Small intestine (tissue), 7 donors: ENCODE data around the gene SESN2. TPM values are rescaled to one million over a fixed set of nuclear protein-coding genes. Genes with fewer than 3 reads are reported as not detected.

Source experiments
- DNase-seq, 2 donors: peaks; one replicate each; pipeline versions ENCODE4 v3.0.0 to v3.0.0-alpha.2; 2013
- FAIRE-seq: peaks from 2 replicates; lab custom pipeline; 2012; peaks lifted over from hg19 to GRCh38; lab: Jason Lieb, UNC
- H3K27ac ChIP-seq, 3 donors: one replicate each; pipeline ENCODE4 v1.5.1; 2013; ENCODE audit warnings: low read length in 2 of 3, mild to moderate bottlenecking in 2 of 3, control low read depth in 1 of 3, inconsistent platforms in 1 of 3, low read depth in 1 of 3, moderate library complexity in 1 of 3
- H3K27me3 ChIP-seq, 3 donors: one replicate each; pipeline ENCODE4 v1.6.1; 2013; ENCODE audit warnings: low read length in 3 of 3, inconsistent platforms in 1 of 3; ENCODE audit not compliant: control insufficient read depth in 3 of 3, insufficient read depth in 3 of 3
- H3K36me3 ChIP-seq, 3 donors: one replicate each; pipeline ENCODE4 v1.6.1; 2013; ENCODE audit warnings: low read length in 3 of 3, inconsistent platforms in 1 of 3, low read depth in 1 of 3, mild to moderate bottlenecking in 1 of 3, moderate library complexity in 1 of 3; ENCODE audit not compliant: control insufficient read depth in 3 of 3, insufficient read depth in 2 of 3
- H3K4me1 ChIP-seq, 3 donors: one replicate each; pipeline ENCODE4 v1.6.1; 2013; ENCODE audit warnings: low read length in 2 of 3, inconsistent platforms in 1 of 3, low read depth in 1 of 3, mild to moderate bottlenecking in 1 of 3, moderate library complexity in 1 of 3; ENCODE audit not compliant: control insufficient read depth in 3 of 3, insufficient read depth in 2 of 3
- H3K4me3 ChIP-seq, 3 donors: one replicate each; pipeline ENCODE4 v1.5.1; 2013; ENCODE audit warnings: low read length in 3 of 3, control low read depth in 1 of 3, inconsistent platforms in 1 of 3, low read depth in 1 of 3, mild to moderate bottlenecking in 1 of 3, moderate library complexity in 1 of 3
- H3K9me3 ChIP-seq, 2 donors: one replicate each; pipeline ENCODE4 v1.6.1; 2013; ENCODE audit warnings: low read depth in 1 of 2, low read length in 1 of 2; ENCODE audit not compliant: control insufficient read depth in 2 of 2, insufficient read depth in 1 of 2
- WGBS, 3 donors: extraction: QIAGEN DNeasy Blood & Tissue Kit; methylation state at CpG; one replicate each; pipeline ENCODE4 v1.1.7; 2013; 5-methylcytosine and 5-hydroxymethylcytosine counted together
- polyA plus RNA-seq, 4 donors: library from polyadenylated mRNA; stranded (reverse) in 3 of 4; unstranded in 1 of 4; fragments of 200-250 nt in 3 of 4; fragments of 120-200 nt in 1 of 4; gene quantifications; one replicate each; pipeline versions ENCODE4 v1.2.1 to v1.2.3, GENCODE V29; 2013
- donor health status: healthy with polysubstance abuse.
- donor health status: control.
- donor health status: control.
- donor health status: Bipolar disorder and iron deficiency.
- donor health status: healthy.

The SESN2 gene
- polyA plus RNA-seq, 4 donors: 16.8 to 42.1 (median 30.4) TPM

DNA sequence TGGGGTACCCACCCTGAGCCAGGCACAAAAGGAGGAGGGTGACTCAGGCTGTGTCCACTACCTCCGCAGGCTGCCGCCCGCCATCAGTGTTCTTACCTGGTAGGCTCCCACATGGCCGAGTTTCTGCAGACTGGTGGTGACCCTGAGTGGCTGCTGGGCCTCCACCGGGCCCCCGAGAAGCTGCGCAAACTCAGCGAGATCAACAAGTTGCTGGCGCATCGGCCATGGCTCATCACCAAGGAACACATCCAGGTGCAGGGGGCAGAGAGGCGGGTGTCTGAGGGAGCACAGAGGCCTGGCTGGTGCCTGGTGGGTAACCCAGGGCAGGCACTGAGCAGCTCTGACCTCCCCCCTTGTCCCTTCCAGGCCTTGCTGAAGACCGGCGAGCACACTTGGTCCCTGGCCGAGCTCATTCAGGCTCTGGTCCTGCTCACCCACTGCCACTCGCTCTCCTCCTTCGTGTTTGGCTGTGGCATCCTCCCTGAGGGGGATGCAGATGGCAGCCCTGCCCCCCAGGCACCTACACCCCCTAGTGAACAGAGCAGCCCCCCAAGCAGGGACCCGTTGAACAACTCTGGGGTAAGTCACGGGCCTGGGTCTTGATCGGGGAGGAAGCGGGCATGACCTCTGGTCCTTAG is 13.0 kb downstream of the SESN2 start:
- peaks cover 10 to 70% (median 17%) of the 10 kb centered on the region in 3 donors for H3K36me3 ChIP-seq
- WGBS, 3 donors: 94 to 96% (median 96%) methylated on average over 19 to 20 of the region's 20 CpGs

GRCh38 chr1:28273216-28273860 is 14.0 kb downstream of the SESN2 start:
- Histone ChIP-seq H3K4me3 (no peak overlapping the region), H3K9me3 (no peaks in the 10 kb centered on the region), H3K27ac (no peak overlapping the region), H3K36me3 (peaks cover 15 to 75% (median 17%) of the 10 kb centered on the region in 3 donors), H3K4me1 (no peaks in the 10 kb centered on the region), H3K27me3 (no peaks in the 10 kb centered on the region)
- no peak for FAIRE-seq
- 87 to 92% (median 91%) methylated on average over 17 of the region's 17 CpGs for WGBS, 3 donors
- DNase-seq: no peak

More for the DNA sequence above, 13.0 kb downstream of the SESN2 start:
- Histone ChIP-seq H3K9me3 (no peaks in the 10 kb centered on the region), H3K4me3 (no peak overlapping the region), H3K27me3 (no peaks in the 10 kb centered on the region), H3K4me1 (peaks cover 0 to 3% (median 0%) of the 10 kb centered on the region in 3 donors), H3K27ac (no peak overlapping the region)
- no peak for FAIRE-seq
- no peak for DNase-seq

GRCh38 chr1:28278763-28279162 is 19.4 kb downstream of the SESN2 start:
- no peak overlapping the region for H3K27ac ChIP-seq
- FAIRE-seq (no peak), DNase-seq (no peak)
- H3K36me3 ChIP-seq: peaks cover 13 to 86% (median 15%) of the 10 kb centered on the region in 3 donors
- H3K27me3 ChIP-seq: no peaks in the 10 kb centered on the region
- no peak overlapping the region for H3K4me3 ChIP-seq
- peaks cover 3 to 14% (median 6%) of the 10 kb centered on the region in 3 donors for H3K4me1 ChIP-seq
- 92 to 95% (median 95%) methylated on average over 5 of the region's 5 CpGs for WGBS, 3 donors
- no peaks in the 10 kb centered on the region for H3K9me3 ChIP-seq

DNA sequence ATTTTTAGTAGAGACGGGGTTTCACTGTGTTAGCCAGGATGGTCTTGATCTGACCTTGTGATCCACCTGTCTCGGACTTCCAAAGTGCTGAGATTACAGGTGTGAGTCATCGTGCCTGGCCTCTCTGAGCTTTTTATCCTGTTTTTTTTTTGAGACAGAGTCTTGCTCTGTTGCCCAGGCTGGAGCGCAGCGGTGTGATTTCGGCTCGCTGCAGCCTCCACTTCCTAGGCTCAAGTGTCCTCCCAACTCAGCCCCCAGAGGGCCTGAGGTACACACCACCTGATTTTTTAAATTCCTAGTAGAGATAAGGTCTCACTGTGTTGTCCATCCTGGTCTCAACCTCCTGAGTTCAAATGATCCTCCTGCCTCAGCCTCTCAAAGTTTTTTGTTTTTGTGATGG is 20.4 kb downstream of the SESN2 start:
- FAIRE-seq: no peak
- H3K27me3 ChIP-seq: no peaks in the 10 kb centered on the region
- no peak overlapping the region for H3K4me3 ChIP-seq
- peaks cover 3 to 14% (median 6%) of the 10 kb centered on the region in 3 donors for H3K4me1 ChIP-seq
- no peak for DNase-seq
- H3K27ac ChIP-seq: no peak overlapping the region
- no peaks in the 10 kb centered on the region for H3K9me3 ChIP-seq
- H3K36me3 ChIP-seq: peaks cover 9 to 76% (median 13%) of the 10 kb centered on the region in 3 donors
- 87 to 93% (median 88%) methylated on average over 7 of the region's 7 CpGs for WGBS, 3 donors

DNA sequence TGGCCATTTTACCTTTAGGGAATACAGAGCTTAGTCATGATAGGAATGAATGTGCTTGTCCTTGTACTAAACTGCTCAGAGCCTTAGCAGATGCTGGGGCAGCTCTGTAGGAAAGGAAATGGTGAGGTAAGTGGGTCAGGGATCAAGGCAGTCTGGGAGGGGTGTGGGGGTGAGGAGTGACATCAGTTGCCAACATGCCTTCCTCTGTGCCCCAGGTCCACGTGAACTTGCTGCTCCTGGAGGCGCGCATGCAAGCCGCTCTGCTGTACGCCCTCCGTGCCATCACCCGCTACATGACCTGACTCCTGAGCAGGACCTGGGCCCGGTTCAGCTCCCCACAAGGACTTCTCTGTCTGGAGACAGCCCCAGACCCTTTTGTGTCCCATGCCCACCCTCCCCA is 21.2 kb downstream of the SESN2 start:
- Histone ChIP-seq H3K36me3 (peaks cover 9 to 72% (median 13%) of the 10 kb centered on the region in 3 donors), H3K4me1 (peaks cover 3 to 14% (median 6%) of the 10 kb centered on the region in 3 donors), H3K4me3 (no peak overlapping the region), H3K27ac (no peak overlapping the region), H3K27me3 (no peaks in the 10 kb centered on the region), H3K9me3 (no peaks in the 10 kb centered on the region)
- FAIRE-seq (no peak), DNase-seq (no peak)
- WGBS, 3 donors: 90 to 92% (median 91%) methylated on average over 8 of the region's 8 CpGs

- Histone ChIP-seq H3K27ac (no peak overlapping the region), H3K27me3 (no peaks in the 10 kb centered on the region), H3K4me3 (no peak overlapping the region), H3K36me3 (peaks cover 7 to 67% (median 13%) of the 10 kb centered on the region in 3 donors), H3K9me3 (no peaks in the 10 kb centered on the region), H3K4me1 (peaks cover 3 to 14% (median 6%) of the 10 kb centered on the region in 3 donors)
- FAIRE-seq: no peak
- no peak for DNase-seq
- WGBS, 3 donors: 68 to 73% (median 72%) methylated on average over 5 of the region's 5 CpGs
These were observed 21.7 kb downstream of the SESN2 start for GRCh38 chr1:28280977-28281381.

DNA sequence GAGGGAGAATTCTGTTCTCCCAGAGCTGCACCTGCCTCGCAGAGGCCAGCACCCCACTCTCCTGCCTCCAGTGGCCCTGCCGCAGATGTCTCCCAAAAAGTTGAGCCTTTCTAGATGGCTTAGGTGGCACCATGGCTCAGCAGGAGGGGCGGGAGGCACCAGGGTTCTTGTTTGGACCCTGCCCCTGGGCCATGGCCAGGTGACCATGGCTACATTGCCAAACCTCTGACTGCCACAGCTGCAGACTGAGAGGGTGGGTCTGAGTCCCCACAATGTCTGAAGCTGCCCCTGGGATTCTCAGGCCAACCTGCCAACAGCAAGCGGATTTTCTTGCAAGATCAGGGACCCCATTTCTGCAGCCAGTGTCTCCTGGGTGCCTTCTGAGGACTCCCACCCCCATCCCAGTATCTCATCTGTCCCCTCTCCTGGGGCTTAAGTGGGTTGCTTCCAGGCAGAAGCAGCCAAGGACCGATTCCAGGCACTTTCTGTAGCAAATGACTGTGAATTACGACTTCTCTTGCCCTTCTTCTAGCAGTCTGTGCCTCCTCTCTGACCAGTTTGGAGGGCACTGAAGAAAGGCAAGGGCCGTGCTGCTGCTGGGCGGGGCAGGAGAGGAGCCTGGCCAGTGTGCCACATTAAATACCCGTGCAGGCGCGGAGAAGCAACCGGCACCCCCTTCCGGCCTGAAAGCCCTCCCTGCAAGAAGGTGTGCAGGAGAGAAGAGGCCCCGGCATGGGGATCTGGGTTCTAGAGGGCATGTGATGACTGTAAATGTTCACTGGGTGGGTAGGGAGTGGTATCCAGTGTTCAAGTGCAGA is 22.5 kb downstream of the SESN2 start:
- Histone ChIP-seq H3K9me3 (no peaks in the 10 kb centered on the region), H3K4me3 (no peak overlapping the region), H3K27ac (peak overlapping the region in 2 of 3 donors; percentile 45 to 57), H3K27me3 (no peaks in the 10 kb centered on the region), H3K4me1 (peaks cover 3 to 14% (median 6%) of the 10 kb centered on the region in 3 donors), H3K36me3 (peaks cover 4 to 59% (median 13%) of the 10 kb centered on the region in 3 donors)
- no peak for FAIRE-seq
- 44 to 72% (median 57%) methylated on average over 14 of the region's 14 CpGs for WGBS, 3 donors
- peak in 1 of 2 donors; percentile 20 for DNase-seq
